Activated naive CD4-positive, alpha-beta T cell treated with anti-CD3 and anti-CD28 coated beads, Interleukin-2, amount 10 ng/mL, durations not matched to agents 7 days and 5 days (primary cell): Measurements from ENCODE around the gene TIA1.
"Not testable (repeated sequence)": the region's sequence is repeated elsewhere in the genome, so short reads cannot be mapped to it uniquely, and the experiment has no call there.

Source experiments
- CTCF ChIA-PET: fragments of 350-600 bp; sonication (Branson Sonifier 250); formaldehyde crosslinking; loops from one replicate; lab custom pipeline; 2021; ENCODE audit warnings: antibody characterized with exemption; lab: Charles Lee
- DNase-seq: peaks from one replicate; pipeline ENCODE4 v3.0.0-alpha.2; 2020
- H3K27ac Mint-ChIP-seq: one replicate; pipeline ENCODE4 v1.8.0; 2021; ENCODE audit warnings: mild to moderate bottlenecking, moderate library complexity, mixed read lengths
- H3K27me3 Mint-ChIP-seq: one replicate; pipeline ENCODE4 v1.8.0; 2021; ENCODE audit warnings: mild to moderate bottlenecking, mixed read lengths
- H3K36me3 Mint-ChIP-seq: one replicate; pipeline ENCODE4 v1.8.0; 2021; ENCODE audit warnings: mixed read lengths
- H3K4me1 Mint-ChIP-seq: one replicate; pipeline ENCODE4 v1.8.0; 2021; ENCODE audit warnings: mixed read lengths
- H3K4me3 Mint-ChIP-seq: one replicate; pipeline ENCODE4 v1.8.0; 2021; ENCODE audit warnings: mild to moderate bottlenecking, moderate library complexity, mixed read lengths
- H3K9me3 Mint-ChIP-seq: one replicate; pipeline ENCODE4 v1.8.0; 2021; ENCODE audit warnings: mixed read lengths

TIA1 gene

DNA sequence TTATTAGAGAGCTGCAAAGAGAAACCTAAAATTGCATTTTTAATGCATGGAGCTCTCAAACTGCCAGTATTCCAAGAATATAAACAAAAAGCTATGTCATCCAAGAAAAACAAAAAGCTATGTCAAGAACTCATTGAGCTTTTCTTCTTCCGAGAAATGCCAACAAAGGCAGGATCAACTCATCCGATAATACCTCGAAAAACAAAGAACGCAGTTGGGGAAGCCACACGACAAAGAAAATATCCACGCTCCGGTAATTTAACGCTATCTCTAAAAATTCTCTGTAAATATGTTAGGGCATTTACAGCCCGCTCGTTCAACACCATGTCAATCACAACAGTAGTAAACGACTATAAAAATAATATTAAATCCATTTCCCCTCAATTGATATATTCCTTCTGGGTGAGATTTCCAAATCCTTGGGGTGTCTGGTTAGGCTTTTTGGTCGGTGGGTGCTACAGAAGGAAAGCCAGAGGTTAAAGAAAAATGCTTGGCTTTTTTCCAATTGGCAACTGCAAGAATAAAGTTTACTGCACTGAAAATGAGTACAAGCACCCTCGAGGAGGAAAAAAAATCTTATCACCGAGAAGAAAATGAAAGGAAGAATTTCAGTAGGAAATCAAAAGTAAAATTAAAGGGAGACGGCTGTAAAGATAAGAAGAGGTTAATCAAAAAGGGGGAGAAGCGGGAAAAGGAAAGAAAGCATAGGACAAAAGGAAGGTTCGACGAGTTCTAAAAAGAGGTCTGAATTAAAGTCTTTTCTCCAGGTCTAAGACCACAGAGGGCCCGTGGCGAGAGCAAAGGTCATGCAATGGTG is 856 bp downstream of the TIA1 start:
- H3K4me1 Mint-ChIP-seq = peaks cover 34% of the 10 kb centered on the region
- H3K4me3 Mint-ChIP-seq = peak overlapping the region; percentile 89
- CTCF ChIA-PET = interaction anchor here (1.0 to 1.2 kb wide), 2 partner anchors 46 to 57 kb away, joined by 3 to 5 read pairs; partner anchors contain the start of genes C2orf42 and SNRPG
- peak overlapping the region; percentile 95 for H3K27ac Mint-ChIP-seq
- H3K36me3 Mint-ChIP-seq = peaks cover 26% of the 10 kb centered on the region
- H3K9me3 Mint-ChIP-seq = no peaks in the 10 kb centered on the region
- peaks cover 5% of the 10 kb centered on the region for H3K27me3 Mint-ChIP-seq
- DNase-seq = no peak

GRCh38 chr2:70243806-70244584 is 4.4 kb downstream of the TIA1 start:
- CTCF ChIA-PET = no interaction called here
- Mint-ChIP-seq H3K27me3 (no peaks in the 10 kb centered on the region), H3K27ac (no peak overlapping the region), H3K36me3 (peaks cover 38% of the 10 kb centered on the region), H3K4me1 (peaks cover 48% of the 10 kb centered on the region), H3K9me3 (no peaks in the 10 kb centered on the region), H3K4me3 (no peak overlapping the region)
- no peak for DNase-seq

DNA sequence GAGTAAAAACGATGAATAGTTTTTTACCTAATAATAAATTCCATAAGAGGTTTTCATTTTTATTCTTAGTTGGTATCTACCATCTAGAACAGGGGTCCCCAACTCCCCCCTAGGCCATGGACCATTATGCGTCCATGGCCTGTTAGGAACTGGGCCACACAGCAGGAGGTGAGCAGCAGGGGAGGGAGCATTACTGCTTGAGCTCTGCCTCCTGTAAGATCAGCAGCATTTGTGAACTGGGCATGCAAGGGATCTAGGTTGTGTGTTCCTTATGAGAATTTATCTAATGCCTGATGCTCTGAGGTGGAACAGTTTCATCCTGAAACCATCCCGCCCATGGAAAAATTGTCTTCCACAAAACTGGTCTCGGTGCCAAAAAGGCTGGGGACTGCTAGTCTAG is 5.9 kb downstream of the TIA1 start:
- peaks cover 48% of the 10 kb centered on the region for H3K4me1 Mint-ChIP-seq
- CTCF ChIA-PET = no interaction called here
- H3K9me3 Mint-ChIP-seq = no peaks in the 10 kb centered on the region
- no peaks in the 10 kb centered on the region for H3K27me3 Mint-ChIP-seq
- no peak overlapping the region for H3K27ac Mint-ChIP-seq
- DNase-seq = no peak
- peaks cover 34% of the 10 kb centered on the region for H3K36me3 Mint-ChIP-seq
- H3K4me3 Mint-ChIP-seq = no peak overlapping the region

DNA sequence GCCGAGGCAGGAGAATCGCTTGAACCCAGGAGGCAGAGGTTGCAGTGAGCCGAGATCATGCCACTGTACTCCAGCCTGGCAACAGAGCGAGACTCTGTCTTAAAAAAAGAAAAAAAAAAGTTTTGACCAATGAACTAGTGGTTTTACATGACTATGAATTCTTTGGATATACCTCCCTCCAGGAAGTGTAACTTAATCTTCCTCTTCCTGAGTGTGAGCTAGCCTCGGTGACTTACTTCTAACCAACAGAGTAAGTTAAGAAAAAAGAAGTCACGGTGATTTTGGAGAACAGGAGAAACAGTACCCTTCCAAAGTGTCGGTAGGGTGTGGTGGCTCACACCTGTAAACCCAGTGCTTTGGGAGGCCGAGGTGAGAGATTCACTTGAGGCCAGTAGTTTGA is 7.1 kb downstream of the TIA1 start:
- H3K9me3 Mint-ChIP-seq = no peaks in the 10 kb centered on the region
- H3K36me3 Mint-ChIP-seq = peaks cover 30% of the 10 kb centered on the region
- peaks cover 42% of the 10 kb centered on the region for H3K4me1 Mint-ChIP-seq
- H3K27ac Mint-ChIP-seq = no peak overlapping the region
- H3K4me3 Mint-ChIP-seq = no peak overlapping the region
- H3K27me3 Mint-ChIP-seq = no peaks in the 10 kb centered on the region
- CTCF ChIA-PET = no interaction called here
- DNase-seq = no peak

DNA sequence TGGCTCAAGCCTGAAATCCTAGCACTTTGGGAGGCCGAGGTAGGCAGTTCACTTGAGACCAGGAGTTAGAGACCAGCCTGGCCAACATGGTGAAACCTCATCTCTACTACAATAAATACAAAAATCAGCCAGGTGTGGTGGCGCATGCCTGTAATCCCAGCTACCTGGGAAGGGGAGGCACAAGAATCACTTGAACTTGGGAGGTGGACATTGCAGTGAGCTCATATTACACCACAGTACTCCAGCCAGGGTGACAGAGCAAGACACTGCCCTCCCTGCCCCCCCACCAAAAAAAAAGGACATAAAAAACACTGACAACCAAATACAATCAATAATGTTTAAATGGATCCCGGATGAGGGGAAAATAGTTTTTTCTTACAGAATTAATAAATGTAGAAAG is 7.8 kb downstream of the TIA1 start:
- Mint-ChIP-seq H3K9me3 (no peaks in the 10 kb centered on the region), H3K4me1 (peaks cover 36% of the 10 kb centered on the region), H3K27me3 (no peaks in the 10 kb centered on the region), H3K4me3 (no peak overlapping the region), H3K36me3 (peaks cover 26% of the 10 kb centered on the region), H3K27ac (peak overlapping the region; percentile 69)
- no peak for DNase-seq
- CTCF ChIA-PET = no interaction called here

DNA sequence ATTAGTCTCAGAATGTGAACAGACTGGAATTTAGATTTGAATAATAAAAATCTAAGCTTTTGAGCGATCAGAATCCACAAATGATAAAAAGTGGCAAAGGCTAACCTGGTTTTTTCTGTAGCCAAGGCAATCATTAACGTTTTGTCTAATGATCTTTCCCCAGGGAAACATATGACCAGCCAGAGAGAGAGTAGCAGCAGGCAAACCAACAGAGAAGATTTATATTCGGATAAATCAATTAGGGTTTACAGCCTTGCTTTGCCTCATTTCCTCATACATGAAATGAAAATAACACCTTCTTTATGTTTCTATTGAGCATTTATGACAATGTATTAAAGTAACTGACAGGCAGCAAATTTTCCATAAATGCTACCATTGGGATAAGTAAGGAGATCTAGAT is 14.5 kb downstream of the TIA1 start:
- no peaks in the 10 kb centered on the region for H3K27me3 Mint-ChIP-seq
- no peaks in the 10 kb centered on the region for H3K9me3 Mint-ChIP-seq
- DNase-seq = no peak
- CTCF ChIA-PET = no interaction called here
- no peak overlapping the region for H3K27ac Mint-ChIP-seq
- peaks cover 38% of the 10 kb centered on the region for H3K36me3 Mint-ChIP-seq
- H3K4me3 Mint-ChIP-seq = no peak overlapping the region
- H3K4me1 Mint-ChIP-seq = no peaks in the 10 kb centered on the region

- no peak overlapping the region for H3K27ac Mint-ChIP-seq
- DNase-seq = no peak
- peaks cover 6% of the 10 kb centered on the region for H3K4me1 Mint-ChIP-seq
- H3K4me3 Mint-ChIP-seq = no peak overlapping the region
- H3K36me3 Mint-ChIP-seq = peaks cover 57% of the 10 kb centered on the region
- H3K27me3 Mint-ChIP-seq = no peaks in the 10 kb centered on the region
- CTCF ChIA-PET = no interaction called here
- H3K9me3 Mint-ChIP-seq = no peaks in the 10 kb centered on the region
These were observed 21.6 kb downstream of the TIA1 start for GRCh38 chr2:70226781-70227180.

- not testable (repeated sequence) for H3K4me1 Mint-ChIP-seq, H3K27me3 Mint-ChIP-seq, DNase-seq, H3K27ac Mint-ChIP-seq, H3K4me3 Mint-ChIP-seq, H3K9me3 Mint-ChIP-seq
- H3K36me3 Mint-ChIP-seq = peaks cover 57% of the 10 kb centered on the region
- CTCF ChIA-PET = interaction anchor here (0.7 to 1.2 kb wide), 2 partner anchors 34 to 312 kb away, joined by 3 read pairs; no protein-coding TSS in a partner anchor
These were observed 25.1 kb downstream of the TIA1 start for GRCh38 chr2:70223305-70223704.

DNA sequence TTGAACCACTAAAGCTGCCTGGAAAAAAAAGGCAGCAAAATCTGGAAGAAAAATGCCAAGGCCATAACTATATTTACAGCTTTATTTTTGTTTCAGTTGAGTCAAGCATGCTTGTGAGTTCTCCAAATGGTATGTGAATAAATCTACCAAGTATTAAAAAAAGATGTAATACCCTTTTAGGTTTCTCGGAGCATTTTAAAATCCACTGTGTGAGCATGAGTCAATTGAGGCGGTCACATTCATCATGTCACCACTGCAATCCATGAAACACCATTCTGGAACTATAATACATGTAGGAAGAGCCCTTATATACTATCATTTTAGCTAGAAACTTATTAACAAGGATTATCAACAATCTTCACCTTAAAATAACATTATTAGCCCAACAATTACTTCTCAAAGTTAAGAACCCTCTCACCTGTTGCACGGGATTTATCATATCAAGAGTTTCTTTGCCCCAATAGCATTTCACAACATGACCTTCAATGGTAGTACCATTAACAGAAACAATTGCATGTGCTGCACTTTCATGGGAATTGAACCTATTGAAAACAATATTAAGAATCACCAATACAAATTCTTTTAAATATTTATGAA is 33.4 kb downstream of the TIA1 start:
- no peaks in the 10 kb centered on the region for H3K27me3 Mint-ChIP-seq
- H3K36me3 Mint-ChIP-seq = peaks cover 56% of the 10 kb centered on the region
- H3K4me1 Mint-ChIP-seq = peaks cover 12% of the 10 kb centered on the region
- no peak overlapping the region for H3K4me3 Mint-ChIP-seq
- CTCF ChIA-PET = interaction anchor here (1.2 kb wide), 1 partner anchor 87 kb away, joined by 3 read pairs; the partner anchor contains the start of gene FAM136A
- H3K27ac Mint-ChIP-seq = no peak overlapping the region
- no peak for DNase-seq
- H3K9me3 Mint-ChIP-seq = no peaks in the 10 kb centered on the region

DNA sequence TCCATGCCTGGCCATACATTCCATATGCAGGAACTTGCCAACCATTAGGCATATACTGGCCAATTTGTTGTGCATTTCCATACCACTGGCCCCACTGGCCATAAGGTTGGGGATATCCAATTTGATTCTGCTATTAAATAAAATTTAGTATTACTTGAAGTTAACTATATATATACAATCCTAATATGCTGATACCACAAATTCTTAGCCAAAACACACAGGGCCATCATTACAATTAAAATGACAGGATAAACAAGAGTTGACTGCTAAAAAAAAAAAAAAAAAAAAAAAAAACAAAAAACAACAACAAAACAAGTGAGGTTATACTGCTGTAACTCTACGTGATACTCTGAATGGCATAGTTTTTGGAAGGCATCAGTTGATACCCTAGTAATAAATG is 34.1 kb downstream of the TIA1 start:
- CTCF ChIA-PET = interaction anchor here (1.2 kb wide), 1 partner anchor 87 kb away, joined by 3 read pairs; the partner anchor contains the start of gene FAM136A
- Mint-ChIP-seq H3K27ac (no peak overlapping the region), H3K27me3 (no peaks in the 10 kb centered on the region), H3K4me1 (peaks cover 12% of the 10 kb centered on the region), H3K36me3 (peaks cover 53% of the 10 kb centered on the region), H3K9me3 (no peaks in the 10 kb centered on the region), H3K4me3 (no peak overlapping the region)
- DNase-seq = no peak

DNA sequence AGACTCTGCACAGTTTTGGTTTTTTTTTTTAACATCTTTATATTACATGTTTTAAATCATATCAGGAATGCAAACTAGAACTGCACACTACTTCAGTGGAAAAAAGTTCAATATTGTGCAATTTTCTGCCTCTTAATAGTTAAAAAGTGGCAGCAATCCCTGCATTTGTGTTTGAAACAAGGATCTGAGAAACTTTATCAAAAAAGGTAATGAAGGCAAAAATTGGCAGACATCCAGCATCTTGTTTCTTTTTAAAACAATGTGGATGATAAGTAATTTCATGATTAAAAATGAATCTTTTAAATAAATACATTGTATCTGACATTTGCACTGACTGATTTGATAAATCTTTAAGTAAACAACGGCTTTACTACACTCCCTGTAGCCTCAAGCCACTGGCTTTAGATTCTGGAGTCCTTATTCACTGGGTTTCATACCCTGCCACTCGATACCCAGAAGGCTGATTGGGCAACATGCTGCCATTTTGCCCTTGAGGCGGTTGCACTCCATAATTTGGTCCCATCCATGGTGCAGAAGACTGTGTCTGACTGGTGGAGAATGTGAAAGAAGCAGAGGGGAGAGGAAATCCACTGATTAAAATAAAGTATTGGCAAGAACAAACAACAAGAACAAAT is 36.0 kb downstream of the TIA1 start:
- no peaks in the 10 kb centered on the region for H3K27me3 Mint-ChIP-seq
- H3K4me1 Mint-ChIP-seq = peaks cover 9% of the 10 kb centered on the region
- peaks cover 38% of the 10 kb centered on the region for H3K36me3 Mint-ChIP-seq
- DNase-seq = no peak
- H3K4me3 Mint-ChIP-seq = no peak overlapping the region
- CTCF ChIA-PET = interaction anchor here (0.6 kb wide), 1 partner anchor 19 kb away, joined by 3 read pairs; no protein-coding TSS in a partner anchor
- H3K27ac Mint-ChIP-seq = no peak overlapping the region
- no peaks in the 10 kb centered on the region for H3K9me3 Mint-ChIP-seq

DNA sequence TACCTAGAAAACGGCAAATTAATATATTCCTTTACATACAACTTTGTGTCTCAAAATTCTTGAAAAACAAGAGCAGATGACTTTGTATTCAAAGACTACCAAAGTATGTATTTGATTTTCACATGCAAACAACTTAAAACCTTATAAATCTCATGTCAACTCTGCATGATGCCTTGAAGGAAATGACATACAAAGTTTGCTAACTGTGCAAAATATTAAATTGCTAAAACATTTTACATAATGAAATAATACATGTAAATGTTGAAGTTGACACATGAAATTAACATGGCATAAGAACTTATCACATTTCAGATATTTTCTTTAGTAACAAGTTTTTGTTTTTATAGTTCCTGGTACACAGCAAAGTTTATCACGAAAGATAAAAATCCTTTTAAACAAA is 36.8 kb downstream of the TIA1 start:
- peaks cover 34% of the 10 kb centered on the region for H3K36me3 Mint-ChIP-seq
- DNase-seq = no peak
- no peak overlapping the region for H3K4me3 Mint-ChIP-seq
- H3K9me3 Mint-ChIP-seq = no peaks in the 10 kb centered on the region
- CTCF ChIA-PET = no interaction called here
- H3K27ac Mint-ChIP-seq = no peak overlapping the region
- peaks cover 9% of the 10 kb centered on the region for H3K4me1 Mint-ChIP-seq
- H3K27me3 Mint-ChIP-seq = no peaks in the 10 kb centered on the region

DNA sequence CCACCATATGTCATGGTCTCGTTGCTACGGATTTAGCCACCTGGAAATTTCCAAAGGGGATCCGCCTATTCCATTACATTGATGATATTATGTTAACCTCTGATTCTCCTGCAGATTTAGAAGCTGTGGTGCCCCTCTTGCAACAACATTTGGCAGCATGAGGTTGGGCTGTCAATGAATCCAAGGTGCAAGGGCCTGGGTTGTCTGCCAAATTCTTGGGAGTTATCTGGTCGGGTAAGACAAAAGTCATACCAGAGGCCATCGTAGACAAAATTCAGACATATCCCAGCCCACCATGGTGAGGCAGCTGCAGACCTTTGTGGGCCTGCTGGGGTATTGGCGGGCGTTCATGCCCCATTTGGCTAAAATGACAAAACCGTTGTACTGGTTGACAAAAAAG is 44.0 kb downstream of the TIA1 start:
- H3K27ac Mint-ChIP-seq = no peak overlapping the region
- H3K9me3 Mint-ChIP-seq = no peaks in the 10 kb centered on the region
- no peaks in the 10 kb centered on the region for H3K4me1 Mint-ChIP-seq
- CTCF ChIA-PET = no interaction called here
- no peak overlapping the region for H3K4me3 Mint-ChIP-seq
- no peak for DNase-seq
- no peaks in the 10 kb centered on the region for H3K27me3 Mint-ChIP-seq
- H3K36me3 Mint-ChIP-seq = no peaks in the 10 kb centered on the region

- H3K4me1 Mint-ChIP-seq = no peaks in the 10 kb centered on the region
- no peaks in the 10 kb centered on the region for H3K36me3 Mint-ChIP-seq
- H3K27ac Mint-ChIP-seq = no peak overlapping the region
- CTCF ChIA-PET = no interaction called here
- DNase-seq = no peak
- H3K9me3 Mint-ChIP-seq = no peaks in the 10 kb centered on the region
- H3K4me3 Mint-ChIP-seq = no peak overlapping the region
- no peaks in the 10 kb centered on the region for H3K27me3 Mint-ChIP-seq
These were observed 45.3 kb downstream of the TIA1 start for GRCh38 chr2:70203086-70203485.
